NK-92 (cell line): ENCODE results near the gene NDUFAF3.

ENCODE experiments used
- DNase-seq: peaks from one replicate; lab custom pipeline; 2025; ENCODE audit not compliant: unreplicated experiment; lab: John Stamatoyannopoulos, UW

NDUFAF3 gene

DNA sequence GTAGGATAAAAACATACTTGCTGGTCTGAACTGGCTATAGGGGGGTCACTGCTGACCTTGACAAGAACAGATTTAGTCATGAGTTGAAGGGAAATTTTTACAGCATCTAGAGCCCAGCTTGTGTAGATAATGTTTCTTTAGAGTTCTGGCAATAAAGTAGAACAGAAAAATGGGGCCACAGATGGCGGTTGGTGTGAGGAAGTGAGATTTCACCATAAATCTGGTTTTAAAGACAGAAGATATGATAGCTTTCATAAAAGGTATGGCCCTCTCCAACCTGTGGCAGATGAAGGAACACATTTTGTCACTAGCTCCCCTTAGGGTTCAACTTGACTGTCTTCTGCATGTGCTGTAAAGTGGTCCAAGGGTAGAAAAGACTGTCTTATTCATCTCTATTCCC, 31.6 kb downstream of the NDUFAF3 start:
- DNase-seq = no peak

DNA sequence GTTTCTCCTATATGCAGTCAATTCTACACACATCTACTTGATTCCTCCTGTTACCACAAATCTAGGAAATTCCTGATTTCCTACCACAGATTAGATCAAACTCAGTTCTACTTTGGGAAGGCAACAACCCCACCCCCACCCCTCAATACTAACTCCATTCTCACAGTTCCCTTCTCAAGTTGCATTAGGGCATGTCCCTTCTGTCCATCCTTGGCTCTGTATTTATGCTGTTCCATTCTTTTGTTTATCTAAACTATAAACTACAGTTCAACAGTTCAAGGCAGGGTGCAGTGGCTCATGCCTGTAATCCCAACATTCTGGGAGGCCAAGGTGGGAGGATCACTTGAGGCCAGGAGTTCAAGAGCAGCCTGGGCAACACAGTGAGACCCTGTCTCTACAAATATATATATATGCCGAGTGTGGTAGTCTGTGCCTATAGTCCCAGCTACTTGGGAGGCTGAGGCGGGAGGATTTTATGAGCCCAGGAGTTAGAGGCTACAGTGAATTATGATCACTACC, 32.5 kb downstream of the NDUFAF3 start:
- DNase-seq = no peak

DNA sequence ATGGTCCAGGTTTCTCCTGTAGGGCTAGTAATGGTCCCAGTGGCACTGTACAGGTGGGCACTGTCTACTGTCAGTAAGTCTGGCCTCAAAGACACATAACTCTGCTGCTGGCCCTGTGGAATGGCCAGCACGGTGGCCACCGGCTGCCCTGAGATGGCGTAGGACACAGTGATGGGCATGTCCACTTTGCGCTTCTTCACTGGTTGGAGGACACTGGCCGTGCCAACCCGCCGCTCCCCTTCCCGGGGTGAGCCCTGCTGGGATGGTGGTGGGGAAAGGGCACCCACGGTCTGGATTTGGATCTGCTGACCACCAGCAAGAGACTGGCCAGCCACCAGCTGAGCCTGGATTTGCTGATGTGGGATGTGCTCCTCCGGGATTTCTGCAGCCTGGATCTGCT, 35.3 kb downstream of the NDUFAF3 start:
- DNase-seq = no peak

DNA sequence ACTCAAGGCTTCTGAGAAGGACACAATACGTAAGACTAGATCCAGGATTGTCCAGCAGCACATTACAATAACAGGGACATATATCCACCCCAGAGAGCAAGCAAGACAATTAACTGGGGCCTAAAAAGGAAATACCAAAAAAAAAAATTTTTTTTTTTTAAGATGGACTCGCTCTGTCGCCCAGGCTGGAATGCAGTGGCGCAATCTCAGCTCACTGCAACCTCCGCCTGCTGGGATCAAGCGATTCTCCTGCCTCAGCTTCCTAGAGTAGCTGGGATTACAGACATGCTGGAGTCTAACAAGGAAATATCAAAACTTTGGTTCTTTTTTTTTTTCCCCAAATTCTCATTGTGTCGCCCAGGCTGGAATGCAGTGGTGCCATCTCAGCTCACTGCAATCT, 36.1 kb downstream of the NDUFAF3 start:
- no peak for DNase-seq
